Measurements from ENCODE around the gene DMGDH.
A peak's percentile ranks its signal among the peaks of the same experiment; 100 is the strongest.

The DMGDH gene

GRCh38 chr5:78974011-78974410 is 95.5 kb downstream of the DMGDH start:
- DNase-seq = no peak

- peak in 1 of 2 donors; percentile 29 for DNase-seq
Measured at GRCh38 chr5:78972654-78973428, 96.6 kb downstream of the DMGDH start.

- no peak for DNase-seq
Measured at GRCh38 chr5:78971998-78972397, 97.5 kb downstream of the DMGDH start.

- no peak for DNase-seq
Measured at GRCh38 chr5:78968781-78969180, 100.7 kb downstream of the DMGDH start.

- DNase-seq = peak; percentile 67 to 73
Measured at GRCh38 chr5:78964889-78965288, 104.6 kb downstream of the DMGDH start.

GRCh38 chr5:78961743-78962142 is 107.7 kb downstream of the DMGDH start:
- no peak for DNase-seq

- no peak for DNase-seq
Measured at GRCh38 chr5:78959767-78960166, 109.7 kb downstream of the DMGDH start.

GRCh38 chr5:78958672-78959445 is 110.6 kb downstream of the DMGDH start:
- DNase-seq = peak; percentile 26 to 52

GRCh38 chr5:78956901-78957300 is 112.6 kb downstream of the DMGDH start:
- DNase-seq = no peak

GRCh38 chr5:78953092-78953800 is 116.2 kb downstream of the DMGDH start:
- no peak for DNase-seq
